DOHH2 (cell line): ENCODE results near the gene ASIC1.

Source experiments
- EZH2phosphoT487 ChIP-seq: fragments of 200-600 bp; sonication (generic); IDR thresholded peaks from 2 replicates; pipeline ENCODE4 v1.6.1; 2017; ENCODE audit warnings: borderline replicate concordance, mild to moderate bottlenecking, antibody characterized with exemption, low read length, moderate library complexity, mixed read lengths
- TF ChIP-seq, protein P1 (sequence below): fragments of 200-600 bp; sonication (generic); IDR thresholded peaks from one replicate; pipeline ENCODE4 v1.5.1; 2014; ENCODE audit warnings: antibody characterized with exemption, mild to moderate bottlenecking, low read depth, low read length; ENCODE audit not compliant: poor library complexity, severe bottlenecking

DNA sequence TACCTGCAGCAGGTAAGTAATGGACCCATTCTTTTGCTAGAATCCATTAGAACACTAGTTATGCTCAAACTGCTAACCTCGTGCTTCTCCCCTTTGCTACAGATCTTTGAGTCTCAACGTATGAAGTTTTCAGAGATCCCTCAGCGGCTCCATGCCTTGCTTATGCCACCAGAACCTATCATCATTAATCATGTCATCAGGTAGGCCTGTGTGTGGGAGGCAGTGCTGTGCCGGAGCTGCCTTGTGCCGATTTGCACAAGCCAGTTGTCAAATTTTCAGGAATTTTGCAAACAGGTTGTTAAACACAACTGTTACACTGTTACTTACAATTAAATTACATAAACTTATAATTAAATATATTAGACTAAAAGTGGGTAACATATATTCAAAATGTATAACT, 33.0 kb downstream of the ASIC1 start:
- TF ChIP-seq, protein P1, sequence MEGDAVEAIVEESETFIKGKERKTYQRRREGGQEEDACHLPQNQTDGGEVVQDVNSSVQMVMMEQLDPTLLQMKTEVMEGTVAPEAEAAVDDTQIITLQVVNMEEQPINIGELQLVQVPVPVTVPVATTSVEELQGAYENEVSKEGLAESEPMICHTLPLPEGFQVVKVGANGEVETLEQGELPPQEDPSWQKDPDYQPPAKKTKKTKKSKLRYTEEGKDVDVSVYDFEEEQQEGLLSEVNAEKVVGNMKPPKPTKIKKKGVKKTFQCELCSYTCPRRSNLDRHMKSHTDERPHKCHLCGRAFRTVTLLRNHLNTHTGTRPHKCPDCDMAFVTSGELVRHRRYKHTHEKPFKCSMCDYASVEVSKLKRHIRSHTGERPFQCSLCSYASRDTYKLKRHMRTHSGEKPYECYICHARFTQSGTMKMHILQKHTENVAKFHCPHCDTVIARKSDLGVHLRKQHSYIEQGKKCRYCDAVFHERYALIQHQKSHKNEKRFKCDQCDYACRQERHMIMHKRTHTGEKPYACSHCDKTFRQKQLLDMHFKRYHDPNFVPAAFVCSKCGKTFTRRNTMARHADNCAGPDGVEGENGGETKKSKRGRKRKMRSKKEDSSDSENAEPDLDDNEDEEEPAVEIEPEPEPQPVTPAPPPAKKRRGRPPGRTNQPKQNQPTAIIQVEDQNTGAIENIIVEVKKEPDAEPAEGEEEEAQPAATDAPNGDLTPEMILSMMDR, result no peak
- TF ChIP-seq EZH2phosphoT487, result no peak
